Stimulated activated CD4-positive, alpha-beta T cell treated with anti-CD3 and anti-CD28 coated beads, Interleukin-12 subunit alpha, Interleukin-12 subunit beta, amount 100 ng/mL, for 24 hours (primary cell): Measurements from ENCODE around the gene TRIM58.

Experiments
- DNase-seq, 2 experiments: peaks; one replicate each; pipeline ENCODE4 v3.0.0-alpha.2; 2020; ENCODE audit warnings: low read depth in 2 of 2

TRIM58 gene

DNA sequence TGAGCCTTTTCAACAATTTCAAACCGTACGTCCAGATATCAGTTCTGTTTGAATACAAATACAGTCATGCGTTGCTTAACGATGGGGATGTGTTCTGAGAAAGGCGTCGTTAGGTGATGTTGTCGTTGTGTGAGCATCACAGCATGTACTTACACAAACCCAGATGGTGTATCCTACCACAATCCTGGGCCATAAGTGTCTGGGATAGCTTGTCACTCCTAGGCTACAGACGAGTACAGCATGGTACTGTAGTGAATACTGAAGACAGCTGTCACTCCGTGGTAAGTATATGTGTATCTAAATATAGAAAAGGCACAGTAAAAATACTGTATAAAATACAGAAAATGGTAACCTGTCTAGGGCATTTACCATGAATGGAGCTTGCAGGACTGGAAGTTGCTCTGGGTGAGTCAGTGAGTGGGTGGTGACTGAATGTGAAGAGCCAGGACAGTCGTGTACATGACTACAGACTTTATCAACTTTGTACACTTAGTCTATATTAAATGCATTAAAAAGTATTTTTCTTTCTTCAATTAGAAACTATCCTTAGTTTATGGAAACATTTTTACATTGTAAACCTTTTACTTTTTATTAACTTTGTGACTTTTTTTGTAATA is 27.9 kb downstream of the TRIM58 start:
- no peak for DNase-seq

- DNase-seq, result no peak
Observed at GRCh38 chr1:247895163-247895637, 38.2 kb downstream of the TRIM58 start, which contains the start of gene OR2W3. OR2W3 (plus strand) TSS chr1:247895587; CDS start chr1:247895587, 0 bp downstream.

DNA sequence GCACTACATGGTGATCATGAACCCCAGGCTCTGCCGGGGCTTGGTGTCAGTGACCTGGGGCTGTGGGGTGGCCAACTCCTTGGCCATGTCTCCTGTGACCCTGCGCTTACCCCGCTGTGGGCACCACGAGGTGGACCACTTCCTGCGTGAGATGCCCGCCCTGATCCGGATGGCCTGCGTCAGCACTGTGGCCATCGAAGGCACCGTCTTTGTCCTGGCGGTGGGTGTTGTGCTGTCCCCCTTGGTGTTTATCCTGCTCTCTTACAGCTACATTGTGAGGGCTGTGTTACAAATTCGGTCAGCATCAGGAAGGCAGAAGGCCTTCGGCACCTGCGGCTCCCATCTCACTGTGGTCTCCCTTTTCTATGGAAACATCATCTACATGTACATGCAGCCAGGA is 39.0 kb downstream of the TRIM58 start:
- DNase-seq, result no peak

- DNase-seq, result no peak
Observed at GRCh38 chr1:247904122-247904521, 47.1 kb downstream of the TRIM58 start.

DNA sequence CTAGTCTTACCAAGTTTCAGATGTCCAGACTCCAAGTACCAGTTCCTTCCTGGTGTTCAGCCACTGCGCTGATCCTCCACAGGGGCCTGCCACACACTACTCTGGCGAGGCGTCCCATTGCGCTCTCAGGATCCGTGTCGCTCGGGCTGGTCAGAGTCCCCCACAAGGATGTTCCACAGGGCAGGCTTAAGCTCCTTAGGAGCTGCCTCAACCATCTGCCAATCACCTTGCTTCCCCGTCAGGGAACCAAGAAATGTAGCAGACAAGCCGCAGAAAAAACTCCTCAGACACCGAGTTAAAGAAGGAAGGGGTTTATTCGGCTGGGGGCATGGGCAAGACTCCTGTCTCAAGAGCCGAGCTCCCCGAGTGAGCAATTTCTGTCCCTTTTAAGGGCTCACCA is 48.2 kb downstream of the TRIM58 start:
- DNase-seq, result no peak

DNA sequence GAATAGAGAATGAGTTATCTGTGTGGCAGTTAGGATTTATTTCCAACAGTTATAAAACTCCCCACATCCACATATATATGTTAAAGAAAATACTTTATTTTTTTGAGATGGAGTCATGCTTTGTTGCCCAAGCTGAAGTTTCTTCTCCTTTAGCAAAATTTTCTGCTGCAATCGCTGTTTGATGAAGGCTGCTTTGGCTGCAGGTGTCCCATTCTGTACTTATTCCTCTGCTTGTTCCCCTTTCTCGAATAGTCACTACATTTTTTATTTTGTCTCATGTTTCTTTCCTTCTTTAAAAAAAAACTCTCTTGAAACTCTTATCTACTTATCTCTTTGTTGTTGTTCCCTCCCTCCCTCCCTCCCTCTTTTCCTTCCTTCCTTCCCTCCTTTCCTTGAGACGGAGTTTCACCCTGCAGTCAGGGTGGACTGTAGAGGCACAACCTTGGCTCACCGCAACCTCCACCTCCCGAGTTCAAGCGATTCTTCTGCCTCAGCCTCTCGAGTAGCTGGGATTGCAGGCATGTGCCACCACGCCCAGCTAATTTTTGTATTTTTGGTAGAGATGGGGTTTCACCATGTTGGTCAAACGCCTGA is 49.0 kb downstream of the TRIM58 start:
- DNase-seq, result no peak

DNA sequence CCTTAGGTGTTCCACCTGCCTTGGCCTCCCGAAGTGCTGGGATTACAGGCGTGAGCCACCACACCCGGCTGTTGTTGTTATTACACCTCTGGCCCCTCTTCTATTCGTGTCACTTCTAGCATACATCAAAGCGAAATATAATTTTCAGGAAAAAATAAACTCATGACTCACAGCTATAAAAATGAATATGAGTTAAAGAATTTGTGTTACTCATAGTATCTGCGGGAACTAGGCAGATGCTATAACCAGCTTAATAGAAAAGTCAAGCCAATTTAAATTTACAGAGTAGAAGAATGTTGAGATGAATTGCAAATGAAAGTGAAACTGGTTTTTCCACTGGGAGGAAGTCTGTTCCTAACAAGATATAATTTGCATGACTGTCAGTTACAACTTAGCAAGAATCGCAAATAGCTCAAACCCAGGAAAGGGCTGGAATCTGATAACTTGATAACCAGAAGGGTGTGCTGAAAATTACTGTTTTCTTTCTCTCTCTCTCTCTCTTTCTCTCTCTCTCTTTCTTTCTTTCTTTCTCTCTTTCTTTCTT is 49.6 kb downstream of the TRIM58 start:
- peak in 1 of 2 experiments; percentile 4 for DNase-seq

- DNase-seq, result no peak
Observed at GRCh38 chr1:247908766-247909165, 51.8 kb downstream of the TRIM58 start.

GRCh38 chr1:247913786-247914185 is 56.8 kb downstream of the TRIM58 start:
- no peak for DNase-seq

GRCh38 chr1:247914941-247915662 is 58.1 kb downstream of the TRIM58 start:
- no peak for DNase-seq

GRCh38 chr1:247919952-247920351 is 63.0 kb downstream of the TRIM58 start, which contains the start of gene OR2T8:
OR2T8 (plus strand) TSS chr1:247920252; CDS start chr1:247921018, 766 bp downstream.
- no peak for DNase-seq

- DNase-seq, result no peak
Observed at GRCh38 chr1:247923941-247924340, 67.0 kb downstream of the TRIM58 start.

- no peak for DNase-seq
Observed at GRCh38 chr1:247924868-247925267, 67.9 kb downstream of the TRIM58 start, which contains the start of gene OR2AJ1. OR2AJ1 (plus strand) TSS chr1:247924889; CDS start chr1:247933769, 8,880 bp downstream.
